ENCODE results near the gene NUP214. TPM values are rescaled to one million over a fixed set of nuclear protein-coding genes. Genes with fewer than 3 reads are reported as not detected.
A peak's percentile ranks its signal among the peaks of the same experiment; 100 is the strongest.

NUP214 gene
- polyA plus RNA-seq (2013, experiment 1 of 2; ENCODE audit: insufficient read length) = 23.1 TPM
- polyA plus RNA-seq (2013, experiment 2 of 2; ENCODE audit: insufficient read length) = 18.5 TPM

GRCh38 chr9:131125288-131126058, at the start of gene NUP214:
NUP214 (plus strand) TSS chr9:131125586; CDS start chr9:131125705, 119 bp downstream.
- DNase-seq = peak; percentile 98

- no peak for DNase-seq
Observed at GRCh38 chr9:131076347-131077195, 48.8 kb upstream of the NUP214 start.

- no peak for DNase-seq
Observed at GRCh38 chr9:131078427-131079366, 46.7 kb upstream of the NUP214 start.

- no peak for DNase-seq
Observed at GRCh38 chr9:131080589-131080988, 44.8 kb upstream of the NUP214 start.

DNA sequence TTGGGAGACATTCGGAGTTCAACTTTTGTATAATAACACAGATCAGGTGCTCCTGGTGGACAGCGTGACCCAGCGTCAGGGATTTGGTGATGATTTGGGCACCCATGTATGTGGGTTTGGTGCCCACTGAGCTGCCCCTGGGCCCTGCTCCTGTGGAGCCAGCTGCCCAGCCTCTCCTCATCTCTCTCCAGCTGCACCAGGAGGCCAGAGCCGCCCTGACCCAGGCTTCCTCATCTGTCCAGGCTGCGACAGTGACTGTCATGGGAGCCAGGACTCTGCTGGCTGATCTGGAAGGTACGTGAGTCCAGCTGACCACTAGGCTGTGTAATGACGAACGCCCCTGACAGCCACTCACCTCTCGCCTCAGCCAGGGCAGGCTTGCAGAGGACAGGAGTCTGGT, 43.5 kb upstream of the NUP214 start:
- no peak for DNase-seq

GRCh38 chr9:131082774-131083512, 42.4 kb upstream of the NUP214 start:
- DNase-seq = no peak

DNA sequence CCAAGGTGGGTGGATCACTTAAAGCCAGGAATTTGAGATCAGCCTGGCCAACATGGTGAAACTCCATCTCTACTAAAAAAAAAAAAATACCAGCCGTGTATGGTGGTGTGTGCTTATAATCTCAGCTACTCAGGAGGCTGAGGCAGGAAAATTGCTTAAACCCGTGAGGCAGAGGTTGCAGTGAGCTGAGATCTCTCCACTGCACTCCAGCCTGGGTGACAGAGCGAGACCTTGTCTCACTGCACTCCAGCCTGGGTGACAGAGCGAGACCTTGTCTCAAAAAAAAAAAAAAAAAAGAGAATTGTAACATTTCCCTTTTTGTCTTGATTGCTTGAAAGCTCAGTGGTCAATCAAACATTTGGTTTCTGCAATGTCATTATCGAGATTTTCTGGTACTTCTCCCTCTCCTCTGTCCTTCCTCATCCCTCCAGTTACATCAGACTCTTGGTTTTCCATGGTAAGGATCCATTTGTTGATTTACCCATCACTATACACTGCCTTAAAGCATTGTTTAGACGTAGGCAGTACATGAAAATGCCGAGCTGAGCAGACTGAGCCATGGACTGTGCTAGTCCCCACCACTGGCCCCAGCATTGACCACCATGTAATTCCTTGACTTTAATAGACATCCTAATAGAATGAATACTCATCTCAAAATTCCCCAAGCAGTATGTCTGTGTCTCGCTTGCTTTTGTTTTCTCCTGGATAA, 40.6 kb upstream of the NUP214 start:
- DNase-seq = no peak

DNA sequence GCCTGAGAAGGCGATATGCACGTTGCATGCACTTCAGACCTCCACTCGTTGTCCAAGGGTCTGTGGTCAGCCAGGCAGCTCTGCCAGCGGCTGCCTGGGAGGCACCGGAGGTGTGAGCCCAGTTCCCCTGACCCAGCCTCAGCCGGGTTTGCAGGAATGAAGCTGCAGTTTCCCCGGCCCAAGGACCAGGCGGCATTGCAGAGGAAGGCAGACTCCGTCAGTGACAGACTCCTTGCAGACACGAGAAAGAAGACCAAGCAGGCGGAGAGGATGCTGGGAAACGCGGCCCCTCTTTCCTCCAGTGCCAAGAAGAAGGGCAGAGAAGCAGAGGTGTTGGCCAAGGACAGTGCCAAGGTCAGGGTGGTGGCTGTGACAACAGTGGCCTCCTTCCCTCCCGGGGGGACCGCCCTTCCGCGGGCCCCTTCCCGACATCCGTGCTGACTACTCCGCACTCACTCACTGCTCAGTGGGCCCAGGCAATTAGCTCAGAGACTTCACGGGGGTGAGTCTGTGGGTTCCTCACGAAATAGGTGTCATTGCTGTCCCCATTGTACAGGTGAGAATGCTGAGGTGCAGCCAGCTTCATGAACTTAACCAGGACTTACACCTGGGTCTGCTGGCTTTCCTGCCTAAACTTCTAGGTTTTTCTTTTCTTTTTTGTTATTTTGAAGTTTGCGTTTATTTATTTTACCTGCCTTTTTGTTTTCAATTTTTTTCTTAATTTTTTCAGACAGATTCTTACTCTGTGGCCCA, 39.8 kb upstream of the NUP214 start:
- DNase-seq = no peak

DNA sequence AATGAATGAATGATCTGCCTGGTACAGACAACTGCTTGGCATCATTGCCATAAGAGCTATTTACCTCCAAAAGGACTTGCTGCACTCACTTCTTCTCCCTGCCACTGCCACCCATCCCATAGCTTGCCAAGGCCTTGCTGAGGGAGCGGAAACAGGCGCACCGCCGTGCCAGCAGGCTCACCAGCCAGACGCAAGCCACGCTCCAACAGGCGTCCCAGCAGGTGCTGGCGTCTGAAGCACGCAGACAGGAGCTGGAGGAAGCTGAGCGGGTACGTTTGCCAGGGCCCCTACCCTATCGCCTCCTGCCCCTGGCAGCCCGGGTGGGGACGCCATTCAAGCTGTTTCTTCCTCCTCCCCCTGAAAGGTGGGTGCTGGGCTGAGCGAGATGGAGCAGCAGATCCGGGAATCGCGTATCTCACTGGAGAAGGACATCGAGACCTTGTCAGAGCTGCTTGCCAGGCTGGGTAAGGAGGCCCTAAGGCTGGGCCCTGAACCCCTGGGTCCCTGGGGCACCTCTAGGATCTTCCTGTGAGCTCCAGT, 38.0 kb upstream of the NUP214 start:
- no peak for DNase-seq

- DNase-seq = no peak
Observed at GRCh38 chr9:131090025-131090787, 35.2 kb upstream of the NUP214 start.

GRCh38 chr9:131091352-131091992, 33.9 kb upstream of the NUP214 start:
- no peak for DNase-seq

- DNase-seq = no peak
Observed at GRCh38 chr9:131092030-131092429, 33.4 kb upstream of the NUP214 start.

GRCh38 chr9:131092548-131093440, 32.6 kb upstream of the NUP214 start:
- no peak for DNase-seq

DNA sequence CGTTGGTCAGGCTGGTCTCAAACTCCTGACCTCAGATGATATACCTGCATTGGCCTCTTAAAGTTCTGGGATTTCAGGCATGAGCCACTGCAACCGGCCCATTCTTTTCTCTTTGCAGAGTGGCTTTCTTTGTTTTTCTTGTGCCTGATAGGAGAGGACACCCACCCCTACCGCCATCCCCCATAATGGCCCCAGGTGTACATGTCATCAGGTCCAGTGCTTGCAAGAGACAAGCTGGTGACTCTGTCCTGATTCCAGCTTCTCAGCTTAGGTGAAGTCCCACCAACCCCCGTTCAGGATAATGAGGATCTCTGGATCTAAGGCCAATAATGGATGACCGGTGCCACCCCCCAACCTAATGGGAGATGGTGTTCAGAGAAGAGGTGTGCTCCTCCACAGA, 31.4 kb upstream of the NUP214 start:
- DNase-seq = no peak

DNA sequence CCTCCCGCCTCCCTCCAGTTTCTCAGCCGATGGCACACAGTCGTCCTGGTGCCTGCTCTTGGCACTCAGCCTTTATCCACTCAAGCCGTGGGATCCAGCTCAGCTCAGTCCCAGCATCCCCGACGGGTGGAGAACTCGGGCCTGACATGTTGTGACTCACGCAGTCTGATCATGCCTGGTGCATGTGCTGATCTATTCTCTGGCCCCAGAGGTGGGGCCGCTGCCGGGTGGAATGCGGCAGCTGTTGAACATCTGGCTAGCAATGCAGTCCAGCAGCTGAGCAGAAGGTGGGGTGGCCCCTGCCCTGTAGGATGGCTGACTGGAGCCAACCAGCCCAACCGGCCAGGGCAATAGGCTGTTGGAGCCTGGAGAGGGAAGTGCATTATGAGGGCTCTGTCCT, 30.8 kb upstream of the NUP214 start:
- peak; percentile 73 for DNase-seq

DNA sequence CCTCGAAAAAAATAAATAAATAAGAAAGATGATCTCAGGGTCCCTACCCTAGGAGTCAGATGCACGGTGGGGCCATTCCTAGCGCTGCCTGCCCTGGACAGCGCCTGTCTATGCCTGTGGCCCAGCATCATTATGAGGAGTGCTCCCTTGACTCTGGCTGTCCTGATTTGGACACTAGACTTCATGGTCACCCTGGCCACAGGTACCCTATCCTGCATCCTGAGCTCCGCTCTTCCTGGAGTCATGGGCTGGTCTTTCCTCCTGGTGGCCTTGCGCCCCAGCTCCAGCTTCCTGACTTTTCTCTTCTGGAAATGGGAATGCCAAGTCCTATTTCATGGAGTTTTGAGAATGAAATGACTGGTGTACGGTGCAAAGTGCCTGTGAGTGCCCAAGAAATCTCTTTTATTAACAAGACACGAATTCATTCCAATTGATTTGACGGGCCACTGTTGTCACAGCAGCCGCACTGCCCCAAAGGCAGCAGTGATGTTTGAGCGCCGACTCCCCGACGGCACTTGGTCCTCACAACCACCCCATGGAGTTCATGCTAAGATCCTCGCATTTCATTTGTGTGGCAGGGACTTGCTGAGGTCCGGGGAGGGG, 29.6 kb upstream of the NUP214 start:
- no peak for DNase-seq
